ENCODE results near the gene HTR3D.
"Not testable (repeated sequence)": the region's sequence is repeated elsewhere in the genome, so short reads cannot be mapped to it uniquely, and the experiment has no call there.

HTR3D gene

DNA sequence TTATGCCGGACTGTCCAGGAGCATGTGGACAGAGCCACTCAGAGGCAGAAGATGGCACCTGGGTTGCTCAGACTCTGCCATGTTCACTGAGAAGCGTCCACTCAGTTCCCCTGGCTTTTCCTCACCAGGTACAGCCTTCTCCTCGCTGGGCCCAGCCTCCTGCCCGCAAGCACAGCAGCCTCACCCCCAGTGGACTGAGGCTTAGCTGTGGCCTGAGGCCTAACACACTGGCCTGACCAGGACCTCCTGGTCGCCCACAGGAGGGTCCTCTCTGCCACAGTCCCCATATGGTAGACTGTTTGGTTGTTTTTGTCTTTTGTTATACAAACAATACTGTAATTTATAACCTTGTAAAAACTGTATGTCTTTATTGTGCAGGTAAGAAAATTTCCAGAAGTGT is 36.8 kb downstream of the HTR3D start:
- no peak for DNase-seq (ENCODE audit: low read depth)

DNA sequence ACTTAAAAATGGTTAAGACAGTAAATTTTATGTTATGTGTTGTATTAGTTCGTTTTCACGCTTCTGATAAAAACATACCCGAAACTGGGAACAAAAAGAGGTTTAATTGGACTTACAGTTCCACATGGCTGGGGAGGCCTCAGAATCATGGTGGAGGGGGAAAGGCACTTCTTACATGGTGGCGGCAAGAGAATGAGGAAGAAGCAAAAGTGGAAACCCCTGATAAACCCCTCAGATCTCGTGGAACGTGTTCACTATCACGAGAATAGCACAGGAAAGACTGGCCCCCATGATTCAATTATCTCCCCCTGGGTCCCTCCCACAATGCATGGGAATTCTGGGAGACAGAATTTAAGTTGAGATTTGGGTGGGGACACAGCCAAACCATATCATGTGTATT is 39.6 kb downstream of the HTR3D start:
- not testable (repeated sequence) for DNase-seq (ENCODE audit: low read depth)

GRCh38 chr3:184073621-184074020 is 42.1 kb downstream of the HTR3D start:
- no peak for DNase-seq (ENCODE audit: low read depth)

DNA sequence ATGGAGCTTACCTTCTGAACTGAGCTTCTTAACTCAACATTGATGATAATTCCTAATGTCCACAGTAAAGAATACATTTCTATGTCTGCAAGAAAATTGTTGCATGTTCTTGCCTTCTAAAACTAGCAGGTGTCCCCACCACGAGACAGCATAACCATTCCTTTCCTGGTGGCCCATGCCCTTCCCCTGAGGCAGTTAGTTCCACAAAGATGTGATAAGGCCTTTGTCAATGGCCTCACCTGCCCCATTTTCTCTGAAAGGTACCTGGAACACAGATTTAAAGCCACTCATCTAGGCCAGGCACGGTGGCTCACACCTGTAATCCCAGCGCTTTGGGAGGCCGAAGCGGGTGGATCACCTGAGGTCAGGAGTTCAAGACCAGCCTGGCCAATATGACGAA is 44.4 kb downstream of the HTR3D start:
- DNase-seq (ENCODE audit: low read depth) = no peak

GRCh38 chr3:184077881-184078280 is 46.3 kb downstream of the HTR3D start:
- DNase-seq (ENCODE audit: low read depth) = no peak

DNA sequence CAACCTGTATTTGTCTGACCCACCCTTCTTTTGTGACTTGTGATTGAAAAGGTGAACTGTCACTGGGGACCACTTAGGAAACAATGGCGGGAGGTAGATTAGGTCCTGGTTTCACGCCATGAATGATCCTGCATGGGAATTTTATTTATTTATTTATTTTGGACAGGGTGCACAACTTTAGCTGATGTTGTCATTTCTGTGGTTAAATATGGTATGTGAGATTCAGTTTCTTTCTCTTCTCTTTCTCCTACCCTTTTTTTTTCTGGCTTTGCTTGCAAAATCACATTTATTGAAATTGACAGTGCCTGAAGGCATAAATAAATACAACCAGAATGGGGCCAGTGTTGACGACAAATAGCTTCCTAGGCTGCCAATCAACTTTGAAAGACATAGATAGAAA is 47.3 kb downstream of the HTR3D start:
- no peak for DNase-seq (ENCODE audit: low read depth)

GRCh38 chr3:184081116-184081830 is 49.7 kb downstream of the HTR3D start:
- DNase-seq (ENCODE audit: low read depth) = no peak

GRCh38 chr3:184082034-184082433 is 50.5 kb downstream of the HTR3D start:
- DNase-seq (ENCODE audit: low read depth) = no peak

DNA sequence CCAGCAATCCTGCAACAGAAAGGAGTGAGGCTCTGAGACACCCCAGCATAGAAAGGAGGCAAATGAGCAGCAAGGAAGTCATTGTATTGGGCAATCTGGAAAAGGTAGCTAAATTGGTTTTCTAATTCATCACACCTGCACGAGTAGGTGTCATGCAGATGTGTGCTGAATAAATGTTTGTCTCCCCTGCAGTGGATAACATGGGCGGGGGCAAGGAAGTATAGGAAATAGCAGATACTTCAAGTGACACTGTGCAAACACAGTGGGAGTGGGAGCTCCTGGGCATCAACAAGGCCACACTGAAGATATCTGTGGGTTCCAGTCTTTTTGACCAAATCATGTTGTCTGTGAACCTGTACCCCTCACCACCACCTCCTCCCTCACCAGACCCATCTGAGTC is 50.9 kb downstream of the HTR3D start:
- DNase-seq (ENCODE audit: low read depth) = no peak

- DNase-seq (ENCODE audit: low read depth) = no peak
These were observed 53.9 kb downstream of the HTR3D start for GRCh38 chr3:184085389-184085852.
